T-helper 1 cell treated with Interleukin-12 subunit alpha and Interleukin-12 subunit beta and Interleukin-4 antibody, amounts not matched to agents 30 μg/mL and 1 μg/mL, for 36 hours (primary cell): Measurements from ENCODE around the gene SLC16A4.

Source experiments
- H3K27ac Mint-ChIP-seq: one replicate; pipeline ENCODE4 v1.8.0; 2021; ENCODE audit warnings: mild to moderate bottlenecking, mixed read lengths
- H3K27me3 Mint-ChIP-seq: one replicate; pipeline ENCODE4 v1.8.0; 2021; ENCODE audit warnings: low read depth, mixed read lengths
- H3K36me3 Mint-ChIP-seq: one replicate; pipeline ENCODE4 v1.8.0; 2021; ENCODE audit warnings: low read depth, mixed read lengths
- H3K4me1 Mint-ChIP-seq: one replicate; pipeline ENCODE4 v1.8.0; 2021; ENCODE audit warnings: low read depth, mixed read lengths
- H3K4me3 Mint-ChIP-seq: one replicate; pipeline ENCODE4 v1.8.0; 2021; ENCODE audit warnings: mild to moderate bottlenecking, moderate library complexity, mixed read lengths
- H3K9me3 Mint-ChIP-seq: one replicate; pipeline ENCODE4 v1.8.0; 2021; ENCODE audit warnings: mixed read lengths

Gene SLC16A4

GRCh38 chr1:110394493-110394820 lies 3.6 kb upstream of the SLC16A4 start:
- Mint-ChIP-seq H3K9me3 (no peaks in the 10 kb centered on the region), H3K36me3 (peaks cover 17% of the 10 kb centered on the region), H3K27me3 (no peaks in the 10 kb centered on the region), H3K27ac (no peak overlapping the region), H3K4me1 (no peaks in the 10 kb centered on the region), H3K4me3 (no peak overlapping the region)

DNA sequence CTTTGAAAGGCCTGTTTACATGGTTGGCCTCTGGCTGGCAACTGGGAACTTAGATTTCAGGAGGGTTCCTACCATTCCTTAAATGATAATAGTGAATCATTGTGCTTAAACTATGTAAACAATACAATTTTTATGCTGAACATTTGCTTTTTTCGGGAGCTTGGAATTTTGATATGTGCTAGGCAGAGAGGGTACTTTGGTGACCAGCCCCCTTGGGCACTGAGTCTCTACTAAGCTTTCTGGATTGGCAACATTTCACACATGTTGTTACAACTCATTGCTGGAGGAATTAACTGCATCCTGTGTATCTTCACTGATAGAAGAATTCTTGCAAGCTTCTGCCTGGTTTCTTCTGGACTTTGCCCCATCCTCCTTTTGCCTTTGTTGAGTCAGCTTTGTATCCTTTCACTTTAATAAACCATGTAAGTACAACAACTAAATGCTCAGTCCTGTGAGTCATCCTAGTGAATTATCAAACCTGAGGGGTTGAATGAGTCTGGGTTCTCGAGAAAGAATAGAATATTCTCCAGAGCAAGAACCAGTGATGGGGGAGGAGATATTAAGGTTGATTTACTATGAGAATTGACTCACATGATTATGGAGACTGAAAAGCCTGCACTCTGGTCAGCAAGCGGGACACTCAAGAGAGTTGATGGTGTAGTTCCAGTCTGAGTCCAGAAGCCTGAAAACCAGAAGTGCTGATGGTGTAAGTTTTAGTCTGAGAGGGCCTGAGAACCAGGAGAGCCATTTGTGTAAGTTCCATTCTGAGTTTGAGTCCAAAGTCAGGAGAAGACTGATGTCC lies 3.1 kb upstream of the SLC16A4 start:
- Mint-ChIP-seq H3K9me3 (no peaks in the 10 kb centered on the region), H3K36me3 (peaks cover 17% of the 10 kb centered on the region), H3K27me3 (no peaks in the 10 kb centered on the region), H3K4me3 (no peak overlapping the region), H3K4me1 (no peaks in the 10 kb centered on the region), H3K27ac (no peak overlapping the region)

GRCh38 chr1:110393286-110393685 lies 2.5 kb upstream of the SLC16A4 start:
- Mint-ChIP-seq H3K27me3 (no peaks in the 10 kb centered on the region), H3K36me3 (peaks cover 16% of the 10 kb centered on the region), H3K9me3 (no peaks in the 10 kb centered on the region), H3K27ac (no peak overlapping the region), H3K4me3 (no peak overlapping the region), H3K4me1 (no peaks in the 10 kb centered on the region)

DNA sequence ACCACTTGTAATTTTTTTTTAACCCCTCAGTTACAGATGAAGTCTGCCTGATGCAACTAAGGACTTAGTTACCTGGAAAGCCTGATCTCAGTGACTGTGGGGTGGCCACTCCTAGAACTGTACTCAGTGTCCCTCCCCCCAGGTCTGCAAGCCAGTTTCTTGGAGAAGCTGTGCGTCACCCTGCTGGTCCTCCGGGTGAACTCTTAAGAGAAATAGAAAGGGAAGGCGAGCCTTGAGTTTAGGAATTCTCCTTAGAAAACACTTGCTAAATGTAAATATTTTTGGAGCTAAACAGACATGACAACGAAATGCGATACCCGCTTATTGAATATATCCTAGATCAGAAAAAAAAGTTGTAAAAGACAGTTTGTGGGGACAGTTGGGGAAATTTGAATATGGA lies 730 bp downstream of the SLC16A4 start:
- Mint-ChIP-seq H3K4me3 (no peak overlapping the region), H3K9me3 (no peaks in the 10 kb centered on the region), H3K36me3 (peaks cover 13% of the 10 kb centered on the region), H3K4me1 (peaks cover 3% of the 10 kb centered on the region), H3K27ac (no peak overlapping the region), H3K27me3 (no peaks in the 10 kb centered on the region)

- Mint-ChIP-seq H3K36me3 (peaks cover 11% of the 10 kb centered on the region), H3K9me3 (no peaks in the 10 kb centered on the region), H3K27ac (no peak overlapping the region), H3K4me1 (peaks cover 16% of the 10 kb centered on the region), H3K27me3 (no peaks in the 10 kb centered on the region), H3K4me3 (no peak overlapping the region)
Observed at GRCh38 chr1:110387048-110387754, 3.6 kb downstream of the SLC16A4 start.

DNA sequence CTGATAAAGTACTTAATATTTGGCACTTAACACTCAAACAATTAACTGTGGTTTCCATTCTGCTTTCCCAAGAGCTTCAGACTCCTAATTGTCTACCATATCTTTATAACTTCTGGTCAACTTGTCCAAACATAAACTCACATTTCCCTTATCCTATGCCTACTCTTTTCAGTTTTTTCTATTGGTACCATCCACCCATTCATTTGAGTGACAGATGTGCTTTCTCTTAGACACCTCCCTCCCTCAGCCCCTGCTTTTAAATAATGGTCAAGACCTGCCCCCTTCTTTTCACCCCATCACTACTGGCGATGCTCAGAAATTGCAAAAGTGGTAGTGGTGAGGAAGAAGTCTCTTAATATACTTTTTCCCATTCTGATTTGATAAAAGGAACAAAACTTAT lies 5.5 kb downstream of the SLC16A4 start:
- H3K4me1 Mint-ChIP-seq: peaks cover 16% of the 10 kb centered on the region
- no peaks in the 10 kb centered on the region for H3K27me3 Mint-ChIP-seq
- H3K36me3 Mint-ChIP-seq: peaks cover 15% of the 10 kb centered on the region
- no peak overlapping the region for H3K4me3 Mint-ChIP-seq
- no peak overlapping the region for H3K27ac Mint-ChIP-seq
- no peaks in the 10 kb centered on the region for H3K9me3 Mint-ChIP-seq

DNA sequence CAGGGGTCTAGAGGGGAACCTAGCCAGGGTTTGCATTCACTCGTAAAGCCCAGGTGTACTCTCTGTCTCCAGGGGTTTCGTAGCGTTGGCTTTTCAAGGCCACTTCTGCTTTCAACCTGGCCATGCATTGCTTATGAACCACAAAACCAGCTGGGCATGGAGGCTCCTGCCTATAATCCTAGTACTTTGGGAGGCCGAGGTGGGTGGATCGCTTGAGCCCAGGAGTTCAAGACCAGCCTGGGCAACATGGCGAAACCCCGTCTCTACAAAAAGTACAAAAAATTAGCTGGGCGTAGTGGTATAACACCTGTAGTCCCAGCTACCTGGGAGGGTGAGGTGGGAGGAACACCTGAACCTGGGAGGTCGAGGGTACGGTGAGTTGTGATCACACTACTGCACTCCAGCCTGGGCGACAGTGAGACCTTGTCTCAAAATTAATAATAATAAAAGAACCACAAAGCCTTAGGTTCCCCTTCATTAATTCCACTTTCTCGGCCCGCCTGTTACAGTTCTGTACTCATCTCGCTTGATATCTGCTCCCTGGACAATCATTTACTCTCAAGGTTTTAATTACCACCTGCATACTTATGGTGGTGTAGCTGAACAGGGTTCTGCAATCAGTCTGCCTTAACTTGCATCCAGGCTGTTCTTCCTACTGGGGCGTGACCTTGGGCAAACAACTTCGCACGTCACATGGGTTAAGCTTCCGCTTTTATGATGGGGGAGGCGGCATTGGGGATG lies 6.1 kb downstream of the SLC16A4 start:
- H3K36me3 Mint-ChIP-seq: peaks cover 19% of the 10 kb centered on the region
- no peaks in the 10 kb centered on the region for H3K9me3 Mint-ChIP-seq
- no peaks in the 10 kb centered on the region for H3K27me3 Mint-ChIP-seq
- peaks cover 16% of the 10 kb centered on the region for H3K4me1 Mint-ChIP-seq
- no peak overlapping the region for H3K4me3 Mint-ChIP-seq
- peak overlapping the region; percentile 12 for H3K27ac Mint-ChIP-seq

- Mint-ChIP-seq H3K27me3 (no peaks in the 10 kb centered on the region), H3K4me3 (peak overlapping the region; percentile 40), H3K9me3 (no peaks in the 10 kb centered on the region), H3K27ac (peak overlapping the region; percentile 86), H3K4me1 (peaks cover 16% of the 10 kb centered on the region), H3K36me3 (peaks cover 29% of the 10 kb centered on the region)
Observed at GRCh38 chr1:110383251-110383990, 7.4 kb downstream of the SLC16A4 start.

- Mint-ChIP-seq H3K9me3 (no peaks in the 10 kb centered on the region), H3K27ac (no peak overlapping the region), H3K27me3 (no peaks in the 10 kb centered on the region), H3K4me1 (peaks cover 13% of the 10 kb centered on the region), H3K4me3 (no peak overlapping the region), H3K36me3 (peaks cover 29% of the 10 kb centered on the region)
Observed at GRCh38 chr1:110380672-110381283, 10.0 kb downstream of the SLC16A4 start.

GRCh38 chr1:110375490-110375889 lies 15.3 kb downstream of the SLC16A4 start:
- Mint-ChIP-seq H3K27ac (no peak overlapping the region), H3K4me3 (no peak overlapping the region), H3K27me3 (no peaks in the 10 kb centered on the region), H3K4me1 (no peaks in the 10 kb centered on the region), H3K9me3 (no peaks in the 10 kb centered on the region), H3K36me3 (peaks cover 23% of the 10 kb centered on the region)

DNA sequence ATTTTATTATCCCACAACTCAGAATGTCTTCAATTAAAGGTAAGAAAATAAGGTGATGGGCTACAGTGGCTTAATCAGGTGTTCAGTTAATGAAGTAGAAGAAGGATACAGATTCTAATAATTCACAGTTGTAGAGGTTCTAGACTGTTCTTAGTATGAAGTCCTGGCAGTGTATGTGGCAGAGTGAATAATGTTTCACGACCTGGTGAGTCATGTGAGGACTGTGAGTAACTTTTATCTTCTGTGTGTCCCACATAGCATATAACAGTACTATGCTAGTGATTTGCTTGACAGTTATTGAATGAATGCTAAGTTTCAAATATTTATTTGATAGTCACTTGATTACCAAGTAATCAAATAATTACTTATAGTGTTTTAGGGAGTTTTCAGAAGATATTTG lies 20.0 kb downstream of the SLC16A4 start:
- Mint-ChIP-seq H3K4me3 (no peak overlapping the region), H3K27me3 (no peaks in the 10 kb centered on the region), H3K27ac (no peak overlapping the region), H3K9me3 (no peaks in the 10 kb centered on the region), H3K36me3 (peaks cover 9% of the 10 kb centered on the region), H3K4me1 (peaks cover 5% of the 10 kb centered on the region)

GRCh38 chr1:110364221-110364620 lies 26.6 kb downstream of the SLC16A4 start:
- Mint-ChIP-seq H3K36me3 (peaks cover 21% of the 10 kb centered on the region), H3K27ac (no peak overlapping the region), H3K4me1 (peaks cover 10% of the 10 kb centered on the region), H3K27me3 (no peaks in the 10 kb centered on the region), H3K9me3 (no peaks in the 10 kb centered on the region), H3K4me3 (no peak overlapping the region)

- Mint-ChIP-seq H3K4me1 (peaks cover 14% of the 10 kb centered on the region), H3K36me3 (peaks cover 21% of the 10 kb centered on the region), H3K27me3 (no peaks in the 10 kb centered on the region), H3K4me3 (no peak overlapping the region), H3K27ac (no peak overlapping the region), H3K9me3 (no peaks in the 10 kb centered on the region)
Observed at GRCh38 chr1:110361856-110362255, 29.0 kb downstream of the SLC16A4 start.

DNA sequence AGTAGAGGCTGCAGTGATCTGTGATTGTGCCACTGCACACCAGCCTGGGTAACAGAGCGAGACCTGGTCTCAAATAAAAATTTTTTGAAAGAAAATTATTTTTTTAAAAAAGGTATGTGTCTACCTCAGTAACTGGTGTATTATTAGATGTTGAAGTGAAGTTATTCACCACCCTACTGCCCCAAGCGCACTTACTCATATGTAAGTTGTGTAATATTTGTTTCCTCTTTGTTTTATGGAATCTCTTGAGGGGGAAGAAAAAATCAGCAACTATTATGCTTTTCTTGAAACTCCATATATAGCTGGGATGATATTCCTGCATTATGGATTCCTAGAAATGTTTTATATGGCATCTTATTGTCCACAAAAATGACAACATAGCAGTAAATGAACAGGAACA lies 30.4 kb downstream of the SLC16A4 start:
- H3K27ac Mint-ChIP-seq: no peak overlapping the region

More for the DNA sequence above, 30.4 kb downstream of the SLC16A4 start:
- Mint-ChIP-seq H3K36me3 (peaks cover 30% of the 10 kb centered on the region), H3K4me1 (peaks cover 24% of the 10 kb centered on the region), H3K27me3 (no peaks in the 10 kb centered on the region), H3K9me3 (no peaks in the 10 kb centered on the region), H3K4me3 (no peak overlapping the region)
